GM12873 (cell line): Measurements from ENCODE around the gene SALL2.

Source experiments
- TF ChIP-seq, protein P1 (sequence below): IDR thresholded peaks from 2 replicates; pipeline ENCODE4 v1.5.1; 2012; ENCODE audit warnings: low read depth, mild to moderate bottlenecking, moderate library complexity, low read length, control low read depth; ENCODE audit not compliant: insufficient read depth; ENCODE audit errors: missing control alignments

Gene SALL2

GRCh38 chr14:21498540-21499526 is 27.3 kb downstream of the SALL2 start:
- TF ChIP-seq, protein P1, sequence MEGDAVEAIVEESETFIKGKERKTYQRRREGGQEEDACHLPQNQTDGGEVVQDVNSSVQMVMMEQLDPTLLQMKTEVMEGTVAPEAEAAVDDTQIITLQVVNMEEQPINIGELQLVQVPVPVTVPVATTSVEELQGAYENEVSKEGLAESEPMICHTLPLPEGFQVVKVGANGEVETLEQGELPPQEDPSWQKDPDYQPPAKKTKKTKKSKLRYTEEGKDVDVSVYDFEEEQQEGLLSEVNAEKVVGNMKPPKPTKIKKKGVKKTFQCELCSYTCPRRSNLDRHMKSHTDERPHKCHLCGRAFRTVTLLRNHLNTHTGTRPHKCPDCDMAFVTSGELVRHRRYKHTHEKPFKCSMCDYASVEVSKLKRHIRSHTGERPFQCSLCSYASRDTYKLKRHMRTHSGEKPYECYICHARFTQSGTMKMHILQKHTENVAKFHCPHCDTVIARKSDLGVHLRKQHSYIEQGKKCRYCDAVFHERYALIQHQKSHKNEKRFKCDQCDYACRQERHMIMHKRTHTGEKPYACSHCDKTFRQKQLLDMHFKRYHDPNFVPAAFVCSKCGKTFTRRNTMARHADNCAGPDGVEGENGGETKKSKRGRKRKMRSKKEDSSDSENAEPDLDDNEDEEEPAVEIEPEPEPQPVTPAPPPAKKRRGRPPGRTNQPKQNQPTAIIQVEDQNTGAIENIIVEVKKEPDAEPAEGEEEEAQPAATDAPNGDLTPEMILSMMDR = peak; percentile 53

GRCh38 chr14:21496453-21496852 is 29.7 kb downstream of the SALL2 start:
- TF ChIP-seq, protein P1 = no peak

DNA sequence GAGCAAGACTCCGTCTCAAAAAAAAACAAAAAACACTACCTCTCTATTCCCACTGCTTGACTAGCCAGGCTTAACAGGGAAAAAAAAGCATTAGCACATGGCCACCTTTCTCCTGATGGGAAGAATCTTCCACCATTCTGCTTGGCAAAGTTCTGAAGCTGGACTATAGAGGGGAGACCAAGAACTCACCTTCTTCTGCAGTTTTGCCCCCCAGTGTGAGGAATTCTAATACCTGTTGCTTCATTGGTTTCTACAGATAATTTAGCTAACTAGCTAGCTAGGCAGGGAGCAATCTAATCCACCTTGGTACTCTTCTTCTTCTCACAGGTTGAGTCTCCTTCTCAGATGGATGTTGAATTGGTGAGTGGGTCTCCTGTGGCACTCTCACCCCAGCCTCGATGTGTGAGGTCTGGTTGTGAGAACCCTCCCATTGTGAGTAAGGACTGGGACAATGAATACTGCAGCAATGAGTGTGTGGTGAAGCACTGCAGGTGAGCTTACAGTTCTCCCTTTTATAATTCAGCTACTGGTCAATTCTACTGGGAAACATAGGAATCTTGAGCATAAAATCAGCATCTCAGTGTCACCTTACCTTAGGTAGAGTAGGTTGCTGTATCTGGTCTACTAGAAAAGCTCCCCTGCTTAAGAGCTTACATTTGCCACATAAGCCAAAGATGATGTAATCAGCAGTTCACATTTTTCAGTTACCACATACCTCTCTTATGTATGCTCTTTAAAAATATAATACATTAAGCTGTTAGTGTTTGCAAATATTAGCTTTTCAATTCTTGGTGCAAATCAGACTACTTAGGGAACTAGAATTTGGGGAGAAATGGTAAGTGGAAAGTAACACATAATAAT is 31.0 kb downstream of the SALL2 start:
- TF ChIP-seq, protein P1 = no peak

GRCh38 chr14:21486640-21487087 is 39.5 kb downstream of the SALL2 start:
- TF ChIP-seq, protein P1 = no peak

- TF ChIP-seq, protein P1 = peak; percentile 99
Measured at GRCh38 chr14:21476925-21477681, 49.0 kb downstream of the SALL2 start, which contains the start of the genes RAB2B and TOX4. Gene RAB2B, minus strand, starts transcription at chr14:21476959. Its CDS starts 87 bp downstream, at chr14:21476872. Gene TOX4, plus strand, starts transcription at chr14:21477195. Its CDS starts 84 bp downstream, at chr14:21477279.

GRCh38 chr14:21476523-21476924 is 49.6 kb downstream of the SALL2 start:
- TF ChIP-seq, protein P1 = no peak
